CD4-positive, alpha-beta T cell treated with Interleukin-17A for 4 hours (primary cell): ENCODE results near the gene GPR84.

Experiments
- DNase-seq: peaks from one replicate; pipeline ENCODE4 v3.0.0-alpha.2; 2020; ENCODE audit warnings: mixed read lengths

Gene GPR84

DNA sequence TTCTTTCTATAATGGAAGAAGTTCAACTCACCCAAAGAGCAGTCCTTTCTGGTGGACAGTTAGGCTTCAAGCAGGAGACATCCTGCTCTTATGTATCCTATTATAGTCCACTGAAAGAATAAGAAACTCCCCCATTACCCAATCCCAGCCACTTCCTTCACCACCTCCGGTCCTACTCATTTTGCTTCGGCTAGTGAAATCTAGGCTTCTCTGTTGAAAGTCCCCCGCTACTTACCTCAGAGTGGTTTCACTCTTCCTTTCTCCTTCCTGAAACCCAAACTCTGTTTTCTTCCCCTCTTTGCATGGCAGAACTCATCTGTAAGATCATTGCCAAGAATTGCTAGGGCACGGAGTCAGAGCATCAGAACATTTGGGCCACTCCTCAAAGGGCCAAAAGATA, at the start of gene GPR84:
Gene GPR84, minus strand, starts transcription at position 74 of the 400 bp plus-strand sequence. CDS start 635 bp downstream, outside the sequence.
- peak; percentile 28 for DNase-seq

DNA sequence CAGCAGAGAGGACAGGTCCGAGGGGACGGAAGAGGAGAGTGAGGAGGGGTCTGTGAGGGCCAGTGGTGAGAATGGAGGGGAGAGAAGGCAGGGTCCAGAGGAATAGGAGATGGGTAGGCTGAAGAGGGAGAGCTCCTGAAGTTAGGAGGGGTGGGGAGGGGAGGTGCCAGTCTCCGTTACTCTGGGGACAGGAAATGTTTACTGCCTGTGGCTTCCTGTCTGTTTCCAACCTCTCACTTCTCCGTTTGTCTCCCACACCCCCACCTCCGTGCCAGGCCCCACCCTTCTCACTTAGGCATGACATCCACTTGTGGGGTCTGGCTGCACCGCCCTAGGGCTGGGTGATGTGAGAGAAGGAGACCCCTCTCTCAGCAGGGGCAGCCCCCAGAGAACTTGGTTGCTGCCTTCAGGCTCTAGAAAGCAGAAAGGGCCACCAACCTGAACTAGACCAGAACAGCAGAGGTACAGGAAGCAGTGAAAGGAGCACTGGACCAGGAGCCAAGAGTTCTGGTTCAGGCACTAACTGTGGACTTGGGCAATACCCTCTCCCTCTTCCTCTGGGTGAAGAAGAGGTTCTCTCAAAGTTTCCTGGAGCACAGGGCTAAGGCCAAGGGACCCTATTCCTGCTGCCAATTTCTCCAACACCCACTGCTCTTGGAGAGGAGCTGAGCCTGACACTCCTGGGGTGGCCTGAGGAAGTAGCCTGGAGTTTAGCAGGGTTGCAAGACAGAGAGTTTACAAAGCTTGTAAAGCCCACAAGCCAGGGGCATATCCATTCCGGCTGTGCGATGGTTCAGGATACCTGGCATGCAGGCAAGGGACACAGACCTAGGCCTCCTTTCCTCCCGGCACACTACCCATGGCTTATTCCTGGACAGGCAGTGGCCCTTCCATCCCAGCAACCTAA, 49.3 kb upstream of the GPR84 start:
- DNase-seq, result peak; percentile 88

DNA sequence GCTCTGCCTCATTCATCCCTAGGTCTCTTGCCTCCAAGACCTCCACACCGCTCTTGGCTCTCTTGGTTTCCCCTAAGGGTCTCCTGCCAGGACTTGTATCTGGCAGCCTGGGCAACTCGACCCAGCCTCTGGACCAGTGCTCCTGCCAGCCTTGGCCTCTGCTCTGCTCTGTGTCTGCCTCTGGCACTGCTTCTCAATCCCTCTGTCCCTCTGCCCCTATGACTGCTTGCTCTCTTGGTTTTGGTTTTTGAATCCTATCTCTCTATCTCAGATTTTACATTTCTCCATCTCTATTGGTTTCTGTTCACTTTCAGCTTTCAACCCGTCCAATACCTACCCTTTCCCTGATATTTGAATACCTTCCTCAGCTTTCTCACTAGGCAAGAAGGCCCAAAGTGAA, 48.5 kb upstream of the GPR84 start:
- DNase-seq, result no peak

DNA sequence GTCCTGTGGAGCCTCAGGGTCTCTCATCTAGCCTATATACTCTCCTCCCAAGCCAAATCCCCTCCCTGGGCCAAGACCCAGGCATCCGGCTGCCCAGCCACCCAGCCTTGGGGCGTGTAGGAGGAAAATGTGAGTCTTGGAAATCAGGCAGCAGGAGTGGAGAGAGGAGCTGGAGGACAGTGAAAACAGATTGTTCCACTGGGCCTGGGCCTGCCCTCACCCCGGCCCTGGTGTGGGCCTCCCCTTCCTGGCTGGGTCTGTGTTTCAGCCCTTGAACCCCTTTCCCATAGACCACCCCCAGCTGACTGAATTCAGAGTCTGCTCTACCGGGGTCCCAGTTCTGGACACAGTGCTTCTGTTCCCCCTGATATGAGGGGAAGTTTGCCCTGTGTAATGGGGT, 48.1 kb upstream of the GPR84 start:
- no peak for DNase-seq

DNA sequence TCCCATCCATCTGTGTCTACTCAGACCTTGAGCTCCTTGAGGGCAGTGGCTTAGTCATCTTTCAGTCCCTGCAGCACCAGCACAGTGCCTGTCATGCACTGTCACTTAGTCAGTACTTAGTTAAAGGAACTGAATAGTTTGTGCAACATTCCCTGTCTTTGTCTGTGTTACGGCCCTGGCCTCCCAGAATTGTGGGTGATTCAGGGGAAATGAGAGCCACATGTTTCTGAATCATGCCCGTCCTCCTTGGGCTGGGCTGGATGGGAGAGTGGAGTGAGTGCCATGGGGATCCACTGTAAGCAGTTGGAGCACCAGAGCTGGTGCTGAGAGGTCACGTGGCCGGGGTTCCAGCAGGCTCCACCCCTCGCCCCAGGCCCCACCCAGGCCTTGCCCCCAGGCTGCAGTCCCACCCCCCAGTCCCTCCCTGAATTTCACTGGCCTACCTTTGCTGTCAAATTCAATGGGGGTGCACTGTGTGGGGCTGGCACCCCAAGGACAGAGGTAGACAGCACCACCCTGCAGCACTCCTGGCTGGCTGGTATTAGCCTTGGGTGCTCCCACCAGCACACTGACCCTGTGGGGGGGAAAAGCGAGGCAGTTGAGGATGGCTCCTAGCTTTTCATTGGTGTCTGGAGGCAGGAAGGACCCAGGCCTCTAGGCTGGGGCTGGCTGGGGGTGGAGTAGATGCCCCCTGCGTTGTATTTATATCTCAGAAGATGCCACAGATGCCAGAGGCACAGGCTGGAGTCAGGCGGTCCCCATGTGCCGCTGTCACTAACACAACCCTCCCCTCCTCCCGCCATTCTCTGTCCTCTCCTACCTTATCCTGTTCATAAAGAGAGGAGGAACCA, 47.3 kb upstream of the GPR84 start:
- DNase-seq, result peak; percentile 82

DNA sequence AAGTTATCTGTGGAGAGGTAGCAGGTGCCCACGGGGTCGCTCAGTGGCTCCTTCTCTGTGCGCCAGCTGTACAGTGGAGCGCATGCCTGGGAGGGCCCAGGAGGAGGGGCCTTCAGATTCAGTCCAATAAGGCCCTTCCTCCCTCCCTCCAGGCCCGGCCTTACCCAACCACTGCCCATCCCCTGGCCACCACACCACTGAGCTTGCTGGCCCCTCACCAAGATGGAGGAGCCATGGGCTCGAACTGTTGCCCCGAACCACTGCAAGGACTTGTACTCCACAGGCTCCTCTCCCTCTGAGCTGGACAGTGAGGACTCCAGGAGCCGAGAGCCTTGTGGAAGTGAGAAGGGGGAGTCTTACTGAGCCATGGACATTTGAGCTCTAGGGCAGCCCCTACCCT, 45.0 kb upstream of the GPR84 start:
- DNase-seq, result no peak

DNA sequence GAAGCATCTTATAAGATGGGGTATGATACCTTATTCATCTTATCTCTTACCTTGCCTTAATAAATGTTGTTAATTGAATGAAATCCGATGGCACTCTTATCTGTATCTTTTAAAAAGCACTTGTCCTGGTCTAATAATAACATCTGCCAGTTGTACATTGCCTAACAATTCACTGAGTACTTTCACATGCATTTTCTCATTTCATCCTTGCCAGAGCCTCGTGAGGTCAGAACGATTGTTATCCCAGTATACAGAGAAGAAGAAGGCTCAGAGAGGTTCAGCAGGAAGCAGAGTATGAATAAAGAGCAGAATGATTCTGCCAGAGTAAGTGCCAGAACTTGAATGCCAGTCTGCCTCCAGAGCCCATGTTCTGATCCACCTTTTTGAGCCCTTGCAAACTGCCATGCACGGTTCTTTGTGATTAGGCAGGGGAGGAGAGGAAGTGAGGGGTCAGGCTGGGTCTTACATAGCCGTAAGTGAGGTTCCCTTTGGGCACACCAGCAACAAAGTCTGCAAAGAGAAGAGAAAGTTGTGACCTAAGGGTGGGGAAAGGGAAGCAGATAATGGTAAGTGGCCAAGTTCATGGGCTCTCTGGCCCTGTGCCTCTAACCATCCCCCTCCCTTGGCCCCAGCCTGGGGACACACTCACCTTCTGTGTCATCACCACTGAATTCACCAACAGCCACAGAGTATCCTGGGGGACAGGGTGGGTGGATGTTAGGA, 43.1 kb upstream of the GPR84 start:
- no peak for DNase-seq

DNA sequence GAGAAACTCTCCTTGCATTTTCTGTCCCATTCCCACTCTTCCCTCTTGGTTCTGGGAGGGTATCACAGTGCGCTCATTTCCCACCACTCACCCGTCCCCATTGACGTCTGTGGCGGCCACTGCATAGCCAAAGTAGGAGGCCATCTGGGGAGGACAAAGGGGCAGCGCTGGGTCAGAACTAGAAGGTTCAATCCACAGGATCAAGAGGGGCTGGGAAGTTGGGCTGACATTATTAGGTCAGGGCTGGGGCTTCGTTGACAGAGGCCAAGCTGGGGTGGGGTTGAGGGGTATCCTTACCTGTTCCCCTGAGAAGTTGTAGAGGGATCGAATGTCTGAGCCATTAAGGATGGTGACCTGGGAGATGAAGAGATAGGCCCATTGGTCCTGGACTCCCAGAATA, 41.3 kb upstream of the GPR84 start:
- DNase-seq, result no peak

DNA sequence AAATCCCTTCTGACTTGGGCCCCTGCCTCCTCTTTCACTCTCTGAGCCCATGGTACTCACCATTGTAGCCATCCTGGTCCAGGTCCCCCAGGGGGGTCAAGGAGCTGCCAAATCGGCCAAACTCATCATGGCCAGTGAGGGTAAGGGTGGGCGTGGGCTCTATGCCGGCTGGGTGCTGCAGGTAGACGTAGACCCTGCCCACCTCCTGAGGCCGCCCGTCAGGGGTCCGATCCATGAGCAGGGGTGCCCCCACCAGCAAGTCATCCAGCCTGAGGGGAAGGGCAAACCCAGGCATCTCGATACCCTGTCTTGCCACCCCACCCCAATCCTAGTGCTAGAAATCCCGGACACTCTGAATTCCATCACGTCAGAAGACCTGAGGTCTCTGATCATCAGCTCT, 40.8 kb upstream of the GPR84 start:
- no peak for DNase-seq

DNA sequence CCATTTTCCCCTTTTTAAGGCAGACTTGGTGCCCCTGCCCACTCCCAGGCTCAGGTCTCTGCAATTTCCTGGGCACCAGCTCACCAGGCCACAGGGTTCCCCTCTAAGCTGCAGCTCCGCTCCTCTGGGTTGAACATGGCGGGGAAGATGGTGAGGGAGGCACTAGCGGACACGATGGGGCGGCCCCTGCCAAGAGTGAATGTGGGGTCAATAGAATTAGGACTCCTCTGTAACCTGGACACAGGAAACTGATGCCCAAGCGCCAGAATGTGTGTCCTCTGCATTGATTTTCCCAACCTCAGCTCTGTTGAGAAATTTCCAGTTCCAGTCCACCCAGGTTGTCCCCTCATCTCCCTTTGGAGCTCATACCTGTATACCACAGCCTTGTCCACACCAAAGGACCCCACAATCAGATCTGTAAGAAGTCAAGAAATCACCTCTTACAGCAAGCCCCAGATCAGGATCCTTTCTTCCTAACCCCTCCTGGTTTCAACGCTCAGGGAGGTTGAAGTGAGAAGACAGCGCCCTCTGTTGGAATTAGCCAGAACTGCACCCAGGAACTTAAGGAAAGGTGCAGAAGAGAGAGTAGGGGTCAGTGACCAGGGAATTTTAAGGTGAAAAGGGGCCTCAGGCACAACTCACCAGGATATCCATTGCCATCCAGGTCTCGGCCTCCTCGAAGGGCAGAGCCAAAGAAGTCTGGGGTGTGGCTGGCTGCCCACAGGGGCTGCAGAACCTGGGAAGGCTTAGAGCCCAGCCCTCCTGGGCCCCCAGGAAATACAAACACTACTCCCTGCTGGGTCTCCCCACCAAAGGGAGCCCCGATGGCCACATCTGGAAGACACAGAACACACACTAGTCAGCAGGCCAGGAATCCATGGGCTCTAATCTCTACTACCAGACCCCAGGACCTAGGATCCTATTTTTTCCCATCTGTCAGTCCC, 40.0 kb upstream of the GPR84 start:
- DNase-seq, result peak; percentile 75

DNA sequence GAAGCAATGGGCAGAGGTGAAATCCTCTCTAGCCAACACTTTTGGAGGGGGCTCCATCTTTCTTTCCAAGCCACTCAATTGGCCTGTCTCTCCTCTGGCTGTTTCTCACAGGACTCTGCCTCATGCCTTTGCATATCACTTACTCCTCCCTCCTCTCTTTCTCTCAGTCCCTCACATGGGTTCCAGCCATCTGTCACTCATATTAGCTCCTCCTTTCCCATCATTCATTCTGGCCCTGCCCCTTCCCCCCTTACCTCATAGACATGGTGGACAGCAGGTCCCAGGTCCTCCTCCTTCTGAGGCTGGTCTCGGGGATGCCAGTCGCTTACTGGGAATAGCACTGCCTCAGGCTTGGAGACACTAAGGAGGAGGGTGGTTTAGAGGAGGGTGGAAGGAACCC, 36.8 kb upstream of the GPR84 start:
- DNase-seq, result no peak

DNA sequence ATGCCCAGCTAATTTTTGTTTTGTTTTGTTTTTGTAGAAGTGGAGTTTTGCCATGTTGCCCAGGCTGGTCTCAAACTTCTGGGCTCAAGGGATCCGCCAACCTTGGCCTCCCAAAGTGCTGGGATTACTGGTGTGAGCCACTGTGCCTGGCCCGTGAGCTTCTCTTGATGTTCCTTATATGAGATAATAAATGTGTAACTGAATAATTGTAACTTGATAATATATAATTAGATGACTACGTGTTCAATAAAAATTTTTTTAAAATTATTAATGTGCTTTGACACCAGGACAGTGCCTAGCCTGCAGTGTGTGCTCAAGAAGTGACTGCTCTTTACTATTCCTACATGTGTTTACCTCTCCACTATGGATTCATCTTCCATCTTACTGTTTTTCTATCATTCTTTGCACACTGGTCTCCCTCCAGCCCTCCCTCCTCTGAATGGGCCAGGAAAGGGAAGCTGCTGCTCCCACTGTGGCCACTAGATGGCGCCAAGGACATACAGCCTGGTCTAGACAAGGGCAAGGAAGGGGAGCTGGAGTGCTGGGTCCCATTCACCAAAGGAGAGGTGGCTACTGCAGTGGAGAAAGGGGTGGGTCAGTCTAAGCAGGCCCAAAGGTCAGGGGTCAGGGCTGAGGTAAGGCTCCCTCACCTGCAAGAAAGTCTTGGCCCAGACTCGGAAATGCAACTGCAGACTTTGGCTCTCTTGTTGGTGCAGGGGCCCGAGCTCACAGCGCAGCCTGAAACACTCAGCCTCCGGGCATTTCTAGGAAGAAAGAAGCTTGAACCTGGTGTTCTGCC, 34.9 kb upstream of the GPR84 start:
- peak; percentile 91 for DNase-seq

DNA sequence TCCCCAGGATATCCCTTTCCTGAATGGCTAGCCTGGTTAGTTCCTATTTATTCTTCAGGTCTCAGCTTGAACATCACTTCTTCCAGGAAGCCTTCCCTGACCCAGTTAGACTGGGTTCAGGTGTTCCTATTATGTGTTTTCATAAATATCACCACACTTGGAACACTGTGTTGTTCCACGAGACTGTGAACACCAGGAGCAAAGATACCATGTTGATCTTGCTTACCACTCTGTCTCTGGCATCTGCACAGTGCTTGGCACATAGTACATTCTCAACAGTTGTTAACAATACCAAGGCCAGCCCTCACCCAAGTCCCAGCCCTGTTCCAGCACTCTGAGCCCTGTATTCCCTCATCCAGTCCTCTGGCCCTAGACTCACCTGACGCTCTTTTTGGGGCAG, 33.9 kb upstream of the GPR84 start:
- DNase-seq, result no peak

DNA sequence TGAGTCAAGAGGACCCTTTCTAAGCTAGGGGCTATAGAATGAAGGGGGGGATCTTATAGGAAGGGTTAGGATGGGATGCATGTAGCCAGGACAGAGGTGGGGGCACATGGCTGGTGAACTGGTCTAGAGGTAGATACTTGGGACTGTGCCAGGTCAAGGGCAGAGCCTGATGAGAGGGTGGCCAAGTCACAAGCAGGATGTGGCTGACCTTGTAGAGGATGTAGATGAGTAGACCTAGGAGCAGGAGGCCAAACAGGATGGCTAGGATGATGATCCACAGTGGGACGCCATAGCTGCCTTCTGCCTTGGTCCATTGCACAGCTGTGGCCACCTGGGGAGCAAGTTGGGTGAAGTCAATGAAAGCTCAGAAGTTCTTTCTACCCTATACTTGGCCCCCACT, 32.9 kb upstream of the GPR84 start:
- DNase-seq, result no peak

DNA sequence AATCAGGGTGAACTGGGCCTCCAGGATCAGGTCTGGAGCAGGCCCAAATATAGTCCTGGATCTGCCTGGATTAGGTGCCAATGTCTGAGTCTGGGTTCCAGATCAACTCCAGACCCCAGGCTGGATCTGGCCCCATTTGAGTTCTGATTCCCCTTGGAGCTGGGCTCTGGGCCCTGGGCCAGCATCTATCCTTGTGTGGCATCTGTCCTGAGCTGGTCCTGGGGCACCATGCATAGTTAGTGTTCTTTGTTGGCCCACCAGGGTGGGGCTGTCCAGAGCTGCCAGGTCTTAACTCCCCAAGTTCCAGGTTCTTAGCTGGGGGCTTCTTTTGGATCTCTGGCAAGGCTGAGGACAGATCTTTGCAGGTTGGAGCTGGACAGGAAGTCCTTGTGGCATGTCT, 31.3 kb upstream of the GPR84 start:
- DNase-seq, result no peak

DNA sequence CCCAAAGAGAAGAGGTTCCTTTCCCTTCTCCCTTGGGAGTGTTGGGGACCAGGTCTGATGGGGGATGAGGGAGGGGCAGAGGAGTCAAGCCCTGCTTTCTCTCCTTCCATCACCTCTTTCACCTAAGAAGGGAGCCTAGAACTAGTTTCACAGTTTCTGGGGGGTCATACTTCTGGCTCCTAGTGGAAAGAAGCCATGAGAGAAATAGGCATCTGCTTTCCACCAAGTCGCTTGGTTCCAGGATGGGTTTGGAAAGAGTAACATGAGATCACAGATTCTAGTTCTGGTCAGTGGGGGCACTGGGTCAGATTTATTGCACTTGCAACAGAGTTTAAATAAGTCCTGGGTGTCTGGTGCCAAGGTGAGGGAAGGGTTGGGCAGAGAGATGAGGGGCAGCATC, 30.7 kb upstream of the GPR84 start:
- no peak for DNase-seq

DNA sequence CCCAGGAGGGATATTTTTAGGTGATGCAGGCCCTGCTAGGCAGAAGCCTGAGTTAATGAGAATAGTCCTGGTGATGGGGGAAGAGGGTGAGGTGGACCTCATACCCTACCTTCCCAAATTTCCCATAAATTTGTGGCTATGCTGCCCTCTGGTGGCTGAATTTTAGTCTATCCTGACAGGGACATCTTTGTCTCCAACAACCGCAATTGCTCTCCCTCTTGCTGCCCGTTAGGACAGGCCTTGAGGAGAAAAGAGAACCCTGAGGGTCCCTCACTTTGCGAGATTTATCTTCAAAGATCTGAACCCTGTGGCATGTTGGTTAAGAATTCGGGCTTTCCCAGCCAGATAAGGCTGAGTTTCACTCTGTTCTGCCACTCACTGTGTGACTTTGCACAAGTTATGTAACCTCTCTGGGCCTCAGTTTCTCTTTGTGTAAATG, 30.0 kb upstream of the GPR84 start:
- peak; percentile 61 for DNase-seq

DNA sequence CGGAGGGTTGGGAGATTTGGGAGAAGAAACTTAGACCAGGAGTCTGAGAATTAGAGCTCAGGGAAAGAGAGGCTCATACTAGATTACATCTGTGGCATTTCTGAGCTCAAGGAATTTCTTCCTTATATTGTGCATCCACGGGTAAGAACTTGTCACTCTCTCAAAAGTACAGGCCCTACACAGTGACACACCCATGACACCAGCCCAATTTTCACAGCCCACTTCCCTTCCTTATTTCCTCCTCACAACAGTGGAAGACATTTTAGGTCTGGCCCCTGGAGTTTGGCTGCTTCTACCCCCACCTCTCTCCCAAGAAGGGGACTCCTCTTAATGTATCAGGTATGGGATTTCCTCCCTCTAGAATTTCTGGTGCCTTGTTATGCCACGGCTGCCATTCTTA, 29.5 kb upstream of the GPR84 start:
- DNase-seq, result no peak

DNA sequence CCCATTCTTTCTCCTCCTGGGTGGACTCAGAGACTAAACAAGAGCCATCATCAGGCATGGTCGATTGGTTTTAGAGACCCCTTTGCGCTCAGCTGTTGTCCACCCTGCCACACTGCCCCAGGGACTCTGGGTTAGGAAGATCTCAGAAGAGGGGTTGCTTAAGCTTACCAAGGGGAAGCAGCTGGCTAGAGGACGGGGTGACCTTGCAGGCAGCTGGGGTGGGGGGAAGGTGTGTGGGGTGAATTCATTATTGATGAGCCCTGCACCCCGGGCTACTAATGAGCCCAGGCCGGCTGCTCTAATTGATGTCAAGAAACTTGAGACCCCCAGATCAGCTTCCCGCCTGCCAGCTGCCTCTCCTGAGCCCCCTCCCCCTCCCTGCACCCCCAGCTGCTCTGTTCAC, 28.9 kb upstream of the GPR84 start:
- no peak for DNase-seq

DNA sequence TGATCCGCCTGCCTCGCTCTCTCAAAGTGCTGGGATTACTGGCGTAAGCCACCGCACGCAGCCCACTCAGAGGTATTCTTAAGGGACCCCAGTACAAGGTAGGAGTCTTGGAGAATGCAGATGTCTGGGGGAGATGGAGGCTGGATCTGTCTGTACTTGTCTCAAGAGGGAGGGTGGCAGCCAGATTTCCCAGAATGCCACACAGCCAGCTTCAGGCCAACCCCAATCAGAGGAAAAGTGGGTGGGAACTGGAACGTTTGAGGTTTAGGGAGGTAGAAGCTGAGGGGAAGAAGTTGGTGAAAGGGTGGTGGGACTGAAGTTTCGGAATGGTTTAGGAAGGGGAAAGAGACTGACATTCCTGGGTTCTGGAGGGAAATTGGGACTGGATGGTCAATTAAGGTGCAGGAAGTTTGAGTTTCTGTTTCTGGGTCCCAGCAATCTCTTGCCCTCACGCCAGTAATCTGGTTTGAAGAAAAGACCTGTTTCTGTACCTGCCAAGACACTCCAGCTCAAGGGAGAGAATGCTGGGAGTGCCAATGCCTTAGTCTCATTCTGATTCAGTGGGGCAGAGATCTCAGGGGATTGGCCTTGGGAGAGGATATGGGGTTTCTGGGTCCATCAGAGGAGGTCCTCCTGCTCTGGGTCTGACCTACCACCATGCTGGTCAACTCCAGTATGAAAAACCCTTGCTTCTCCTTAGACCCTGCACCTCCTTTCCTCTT, 28.4 kb upstream of the GPR84 start:
- DNase-seq, result no peak
